Stimulated activated CD4-positive, alpha-beta T cell treated with anti-CD3 and anti-CD28 coated beads, Interleukin-15, amount 100 ng/mL, for 24 hours (primary cell): ENCODE data around the gene DISP3.

ENCODE experiments used
- DNase-seq: peaks from one replicate; pipeline ENCODE4 v3.0.0-alpha.2; 2020

DISP3 gene

DNA sequence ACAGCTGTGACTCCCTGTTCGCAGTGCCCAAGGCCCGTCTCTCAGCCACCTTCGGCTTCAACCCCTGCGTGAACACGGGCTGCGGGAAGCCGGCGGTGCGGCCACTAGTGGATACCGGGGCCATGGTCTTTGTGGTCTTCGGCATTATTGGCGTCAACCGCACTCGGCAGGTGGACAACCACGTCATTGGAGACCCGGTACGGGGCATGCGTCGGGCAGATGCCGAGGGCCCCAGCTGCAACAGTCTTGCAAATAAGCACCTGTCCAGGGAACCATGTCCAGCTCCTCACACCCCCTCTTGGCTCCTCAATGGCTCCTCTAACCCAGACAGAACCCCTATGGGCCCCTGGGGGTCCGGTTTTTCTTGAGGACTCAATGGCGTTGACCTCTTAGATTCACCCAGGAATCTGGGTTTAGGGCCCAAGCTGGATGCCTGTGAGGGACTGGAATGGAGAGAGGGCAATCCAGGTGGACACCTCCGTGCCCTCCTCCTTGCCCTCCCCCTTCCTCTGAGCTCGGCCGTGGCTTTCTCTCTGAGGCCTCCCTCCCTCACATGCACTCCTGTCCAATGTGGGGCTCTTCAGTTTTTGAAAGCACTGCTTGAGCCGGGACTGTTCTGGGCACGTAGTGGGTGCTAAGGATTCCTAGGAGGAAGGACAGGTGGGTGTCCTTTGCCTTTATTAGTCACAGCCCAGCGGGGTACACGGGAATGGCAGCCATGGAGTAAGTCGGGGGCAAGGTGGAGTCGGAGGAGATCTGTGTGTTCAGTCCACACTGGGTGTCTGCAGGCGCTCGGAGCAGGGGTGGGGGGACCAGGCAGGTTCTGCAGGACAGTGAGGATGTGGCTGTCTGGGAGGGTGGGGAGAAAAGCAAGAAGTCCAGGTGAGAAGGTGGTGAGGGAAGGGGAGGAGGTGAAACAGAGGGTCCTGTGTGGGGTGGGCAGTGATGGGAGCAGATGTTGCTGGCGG, 51.1 kb downstream of the DISP3 start:
- no peak for DNase-seq

DNA sequence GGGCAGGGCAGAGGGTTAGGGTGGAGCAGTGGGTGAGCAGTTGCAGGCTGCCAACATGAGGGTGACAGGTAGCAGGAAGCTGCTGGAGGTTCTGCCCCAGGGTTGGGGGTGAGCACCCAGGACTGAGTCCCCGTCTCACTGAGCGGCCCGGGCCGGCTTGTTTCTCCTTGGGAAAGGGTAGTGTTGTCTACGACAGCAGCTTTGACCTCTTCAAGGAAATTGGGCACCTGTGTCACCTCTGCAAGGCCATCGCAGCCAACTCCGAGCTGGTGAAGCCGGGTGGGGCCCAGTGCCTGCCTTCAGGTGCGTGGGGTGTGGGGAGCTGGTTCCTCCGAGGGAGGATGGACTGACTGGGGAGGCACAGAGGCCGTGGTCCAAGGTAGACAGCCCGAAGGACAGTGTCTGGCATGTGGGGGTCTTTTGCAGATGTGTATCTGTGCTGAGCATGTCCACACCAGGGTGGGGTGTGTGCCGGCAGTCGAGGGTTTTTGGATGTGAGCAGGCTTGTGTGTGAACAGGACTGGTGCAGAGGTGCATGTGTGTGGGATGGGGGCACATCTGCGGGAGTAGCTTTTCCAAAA, 51.9 kb downstream of the DISP3 start:
- DNase-seq, result no peak

DNA sequence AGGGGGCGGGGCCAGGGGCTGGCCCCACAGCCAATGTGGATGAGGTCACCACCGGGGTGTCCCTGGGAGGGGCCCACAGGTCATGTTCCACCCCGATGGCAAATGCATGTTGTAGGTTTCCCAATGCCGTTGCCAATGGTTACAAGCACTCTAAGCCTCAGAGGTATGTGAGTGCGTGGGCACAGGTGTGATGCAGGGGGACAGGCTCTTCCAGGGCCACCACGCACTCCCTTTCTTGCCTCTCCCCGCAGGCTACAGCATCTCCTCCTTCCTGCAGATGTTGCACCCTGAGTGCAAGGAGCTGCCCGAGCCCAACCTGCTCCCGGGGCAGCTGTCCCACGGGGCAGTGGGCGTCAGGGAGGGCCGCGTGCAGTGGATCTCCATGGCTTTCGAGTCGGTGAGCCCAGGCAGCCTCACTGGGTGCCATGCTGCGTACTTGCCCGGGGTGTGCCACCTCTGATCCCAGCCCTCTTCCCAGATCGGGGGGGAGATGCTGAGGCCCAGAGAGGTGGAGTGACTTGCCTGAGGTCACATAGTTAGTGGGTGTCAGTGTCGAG, 52.4 kb downstream of the DISP3 start:
- DNase-seq, result no peak

DNA sequence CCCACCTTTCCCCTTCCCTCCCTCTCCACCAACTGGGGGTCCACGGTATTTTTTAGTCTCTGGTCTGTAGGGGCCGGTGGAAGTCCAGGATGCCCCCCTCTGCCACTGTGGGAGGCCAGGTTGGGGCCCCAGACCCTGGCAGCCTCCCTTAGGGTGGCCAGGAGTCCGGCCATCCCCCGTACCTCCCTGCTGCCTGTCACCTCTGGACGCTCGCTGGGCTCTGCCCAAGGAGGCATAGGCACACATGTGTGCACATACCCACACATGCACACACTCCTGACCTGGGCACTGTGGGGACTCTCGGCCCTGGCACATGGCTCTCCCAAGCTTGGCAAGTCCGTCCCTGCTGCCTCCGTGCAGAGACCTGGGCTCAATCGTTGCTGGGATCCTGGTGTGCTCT, 53.0 kb downstream of the DISP3 start:
- DNase-seq, result no peak

DNA sequence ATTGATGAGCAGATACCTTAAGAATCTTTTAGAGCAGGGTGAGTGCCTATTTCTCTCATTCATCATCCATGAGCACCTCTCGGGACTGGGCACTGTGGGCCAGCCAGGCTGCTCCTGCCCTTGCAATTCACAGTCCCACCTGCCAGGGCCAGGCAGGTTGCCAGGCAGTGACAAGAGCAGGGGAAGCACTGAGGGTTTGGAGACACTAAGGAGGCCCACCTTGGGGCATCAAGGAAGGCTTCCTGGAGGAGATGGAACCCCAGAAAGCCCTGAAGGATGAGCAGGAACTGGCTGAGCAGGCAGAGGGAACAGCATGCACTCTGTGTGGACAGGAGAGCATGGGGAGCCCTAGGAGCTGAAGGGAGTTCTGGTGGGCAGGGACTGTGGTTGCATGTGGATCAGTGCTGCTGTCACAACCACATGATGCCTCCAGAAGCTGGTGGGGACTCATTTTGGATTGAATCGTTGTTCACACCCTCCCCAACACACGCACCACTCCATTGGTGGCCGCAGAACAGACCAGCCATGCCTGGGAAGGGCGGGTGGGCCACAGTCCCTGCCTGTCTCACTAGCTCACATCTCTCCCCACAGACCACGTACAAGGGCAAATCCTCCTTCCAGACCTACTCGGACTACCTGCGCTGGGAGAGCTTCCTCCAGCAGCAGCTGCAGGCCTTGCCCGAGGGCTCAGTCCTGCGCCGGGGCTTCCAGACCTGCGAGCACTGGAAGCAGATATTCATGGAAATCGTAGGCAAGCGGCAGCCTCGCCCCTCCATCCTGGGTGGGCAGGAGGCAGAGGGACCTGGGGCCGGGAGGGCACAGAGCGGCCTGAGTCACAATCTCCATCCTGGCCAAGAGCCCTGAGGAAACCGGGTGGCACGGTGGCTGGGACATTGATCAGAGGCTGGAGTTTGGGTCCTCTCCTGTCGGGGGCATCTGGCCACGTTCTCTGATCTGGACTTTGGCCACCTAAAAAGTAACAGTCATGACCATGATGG, 55.1 kb downstream of the DISP3 start:
- no peak for DNase-seq

DNA sequence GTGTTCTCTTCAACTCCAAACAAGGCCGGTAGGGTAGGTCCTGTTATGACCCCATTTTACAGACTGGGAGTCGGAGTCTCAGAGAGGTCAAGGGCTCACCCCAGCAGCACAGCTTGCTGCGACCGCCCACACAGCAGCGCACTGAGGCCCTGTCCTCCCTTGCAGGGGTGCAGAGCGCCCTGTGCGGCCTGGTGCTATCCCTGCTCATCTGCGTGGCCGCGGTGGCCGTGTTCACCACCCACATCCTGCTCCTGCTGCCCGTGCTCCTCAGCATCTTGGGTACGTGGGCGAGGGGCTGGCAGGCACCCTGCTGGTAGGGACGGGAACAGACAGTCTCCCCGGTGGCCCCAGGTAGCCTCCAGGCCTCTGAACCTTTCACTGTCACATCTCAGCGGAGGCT, 55.9 kb downstream of the DISP3 start:
- DNase-seq, result no peak

DNA sequence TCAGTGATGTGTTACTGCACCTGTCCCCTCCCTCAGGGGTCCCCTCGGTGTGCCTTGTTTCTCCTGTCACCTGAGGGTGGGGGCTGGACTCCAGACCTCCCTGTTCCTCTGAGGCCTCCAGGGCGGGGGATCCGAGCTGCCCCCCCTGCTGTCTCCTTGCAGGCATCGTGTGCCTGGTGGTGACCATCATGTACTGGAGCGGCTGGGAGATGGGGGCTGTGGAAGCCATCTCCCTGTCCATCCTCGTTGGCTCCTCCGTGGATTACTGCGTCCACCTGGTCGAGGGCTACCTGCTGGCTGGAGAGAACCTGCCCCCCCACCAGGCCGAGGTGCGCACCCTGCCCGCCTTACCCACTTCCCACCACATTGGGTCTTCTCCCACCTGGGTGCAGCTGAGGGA, 56.4 kb downstream of the DISP3 start:
- no peak for DNase-seq

DNA sequence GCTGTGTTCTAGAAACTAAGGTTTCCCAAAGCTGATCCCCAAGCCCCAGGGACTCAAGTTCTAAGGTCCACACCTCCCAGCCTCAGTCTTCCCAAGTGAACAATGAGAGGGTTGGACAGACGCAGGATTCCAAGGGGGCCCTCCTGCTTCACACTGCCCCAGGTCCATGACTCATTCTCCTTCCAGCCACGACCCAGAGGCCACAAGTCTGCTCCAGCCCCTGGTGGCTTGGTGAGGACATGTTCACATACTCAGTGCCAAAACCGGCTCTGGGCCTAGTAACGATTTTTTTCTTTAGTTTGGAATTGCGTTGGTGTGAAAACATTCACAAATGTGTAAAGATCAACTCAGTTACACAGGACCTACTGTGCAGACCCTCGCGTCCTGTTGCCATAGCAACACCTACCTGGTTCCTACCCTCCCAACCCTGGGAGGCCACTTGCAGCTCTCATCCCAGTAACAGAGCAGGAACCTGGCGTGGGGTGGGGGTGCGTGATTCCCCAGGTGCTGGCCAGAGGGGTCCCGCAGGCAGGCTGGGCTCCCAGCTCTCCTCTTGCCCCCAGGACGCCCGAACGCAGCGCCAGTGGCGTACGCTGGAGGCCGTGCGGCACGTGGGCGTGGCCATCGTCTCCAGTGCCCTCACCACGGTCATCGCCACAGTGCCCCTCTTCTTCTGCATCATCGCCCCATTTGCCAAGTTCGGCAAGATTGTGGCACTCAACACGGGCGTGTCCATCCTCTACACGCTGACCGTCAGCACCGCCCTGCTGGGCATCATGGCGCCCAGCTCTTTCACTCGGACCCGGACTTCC, 57.0 kb downstream of the DISP3 start:
- DNase-seq, result no peak

DNA sequence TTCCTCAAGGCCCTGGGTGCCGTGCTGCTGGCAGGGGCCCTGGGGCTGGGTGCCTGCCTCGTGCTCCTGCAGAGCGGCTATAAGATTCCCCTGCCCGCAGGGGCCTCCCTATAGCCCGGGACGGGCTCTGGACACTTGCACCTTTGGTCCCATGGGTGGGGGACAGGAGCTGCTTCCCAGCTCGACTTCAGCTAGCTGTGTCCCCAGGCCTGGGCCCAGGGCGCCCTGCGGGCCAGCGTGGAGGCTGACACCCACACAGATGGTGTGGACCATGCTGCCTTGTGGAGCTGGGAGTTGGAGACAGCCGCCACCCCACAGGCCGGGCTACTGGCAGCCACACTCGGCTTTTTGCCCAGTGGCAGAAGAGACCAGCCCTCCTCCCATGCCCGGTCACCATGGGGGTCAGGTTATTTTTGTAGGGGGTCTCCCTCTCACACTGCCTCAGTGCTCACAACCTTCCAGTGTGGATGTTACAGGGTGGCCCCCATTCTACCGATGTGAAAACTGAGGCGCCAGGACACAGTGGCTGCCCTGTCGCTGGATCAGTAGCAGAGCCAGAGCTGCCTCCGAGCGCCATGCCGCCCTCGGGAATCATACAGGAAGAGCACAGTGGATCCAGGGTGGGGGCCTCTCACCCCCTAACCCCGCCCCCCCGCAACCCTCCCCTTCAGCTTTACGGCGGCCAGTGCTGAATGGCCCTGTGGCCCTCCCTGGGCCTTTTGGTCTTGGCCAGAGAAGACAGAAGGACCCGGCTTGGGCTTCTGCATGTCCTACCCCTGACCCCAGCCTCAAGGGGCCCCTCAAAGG, 57.8 kb downstream of the DISP3 start:
- DNase-seq, result no peak

DNA sequence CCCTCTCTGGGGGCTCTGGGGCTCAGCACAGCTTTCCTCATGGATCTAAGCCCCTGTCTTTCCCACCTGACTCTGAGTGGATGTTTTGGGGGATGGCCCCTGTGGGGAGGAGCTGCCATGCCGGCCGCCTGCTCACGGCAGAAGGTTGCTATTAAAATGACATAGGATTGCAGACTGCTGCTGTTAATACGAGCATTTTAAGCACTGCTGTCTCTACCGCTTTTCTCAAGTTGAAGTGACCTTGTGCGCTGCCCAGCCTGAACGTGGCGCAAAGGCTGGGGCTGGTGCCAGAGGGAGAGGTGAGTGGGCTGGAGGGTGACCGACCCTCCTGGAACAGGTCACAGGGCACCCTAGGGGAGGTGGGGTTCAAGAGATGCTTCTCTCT, 58.4 kb downstream of the DISP3 start:
- DNase-seq, result no peak

DNA sequence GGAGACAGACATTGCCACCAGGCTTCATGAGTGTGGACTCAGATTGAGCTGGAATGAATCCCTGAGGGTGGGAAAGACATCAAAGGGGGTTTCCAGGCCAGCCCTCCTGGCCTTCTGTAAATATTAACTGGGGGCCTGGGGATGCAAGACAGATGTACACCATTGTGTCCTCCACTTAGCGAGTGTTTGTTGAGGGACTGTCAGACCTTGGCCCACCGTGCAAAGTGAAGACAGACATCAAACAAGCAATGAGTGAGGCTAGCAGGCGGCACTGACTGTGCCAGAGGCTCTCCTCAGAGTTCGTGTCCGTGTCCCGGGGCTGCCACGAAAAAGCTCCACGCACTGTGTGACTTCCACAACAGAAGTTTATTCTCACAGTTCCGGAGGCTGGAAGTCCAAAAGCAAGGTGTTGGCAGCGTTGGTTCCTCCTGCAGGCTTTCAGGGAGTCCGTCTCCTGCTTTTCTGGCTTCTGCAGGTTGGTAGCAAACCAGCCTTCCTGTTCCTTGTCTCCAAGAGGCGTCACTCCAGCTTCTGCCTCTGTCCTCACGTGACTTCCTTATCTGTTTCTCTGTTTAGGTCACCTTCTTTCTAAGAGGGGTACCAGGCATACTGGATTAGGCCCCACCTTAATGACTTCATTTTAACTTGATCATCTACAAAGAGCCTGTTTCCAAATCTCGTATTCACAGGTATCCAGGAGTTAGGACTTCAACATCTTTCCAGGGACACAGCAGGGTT, 59.1 kb downstream of the DISP3 start:
- no peak for DNase-seq

DNA sequence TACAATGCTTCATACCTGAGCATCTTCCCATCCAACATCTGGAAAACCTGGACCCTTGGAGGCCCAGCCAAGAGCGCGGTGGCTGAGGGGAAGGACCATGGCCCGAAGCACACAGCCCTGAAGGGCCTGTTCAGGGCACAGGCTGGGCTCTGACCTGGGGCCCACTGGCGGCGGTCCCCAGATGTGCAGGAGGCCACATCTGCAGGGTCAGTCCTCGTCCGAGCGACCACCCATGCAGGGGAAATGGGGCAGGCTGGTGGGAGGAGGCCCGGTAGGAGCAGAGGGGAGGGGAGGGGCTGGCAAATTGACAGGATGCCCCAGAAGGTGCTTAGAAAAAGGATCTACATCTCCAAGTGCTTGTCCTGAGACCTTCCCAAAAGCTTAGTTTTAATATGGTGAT, 59.9 kb downstream of the DISP3 start:
- no peak for DNase-seq

DNA sequence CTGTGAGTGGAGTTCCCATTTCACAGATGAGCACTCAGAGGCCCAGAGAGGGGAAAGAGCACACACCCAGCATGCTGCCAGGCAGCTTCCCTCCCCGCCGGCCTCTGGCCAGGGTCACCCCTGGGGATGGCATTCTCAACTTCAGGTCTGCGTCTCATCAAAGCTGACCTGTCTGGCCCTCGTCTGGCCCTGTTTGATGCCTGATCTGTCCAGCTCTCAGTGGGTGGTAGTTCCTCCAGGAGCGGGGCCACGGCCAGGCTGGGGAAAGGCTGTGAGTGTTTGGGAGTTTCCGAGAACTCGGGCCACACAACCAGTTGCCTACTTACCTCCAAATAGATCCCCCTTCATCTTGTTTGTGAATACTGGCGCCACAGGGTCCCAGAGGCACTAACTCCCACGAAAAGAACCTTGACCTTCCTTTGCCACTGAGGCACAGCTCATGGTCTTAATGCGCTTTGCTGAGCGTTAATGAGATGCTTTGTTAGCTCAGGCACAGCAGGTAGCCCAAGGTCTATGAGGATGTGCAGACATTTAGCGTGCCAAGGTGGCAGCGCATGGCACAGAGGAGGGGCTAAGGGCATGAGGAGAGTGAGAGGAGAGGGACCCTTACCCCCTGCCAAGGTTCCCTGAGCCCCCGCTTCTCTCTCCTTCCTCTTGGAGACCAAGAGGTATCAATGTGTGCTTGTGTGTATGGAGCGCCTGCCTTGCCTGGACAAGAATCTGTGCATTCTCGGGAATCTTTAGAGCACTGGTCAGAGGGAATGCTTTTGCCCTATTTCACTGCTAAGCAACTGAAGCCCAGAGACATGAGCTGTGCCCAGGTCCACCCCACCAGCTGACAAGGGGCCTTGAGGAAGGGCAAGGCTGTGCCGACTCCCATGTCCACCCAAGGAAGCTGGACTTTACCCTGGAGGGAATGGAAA, 61.2 kb downstream of the DISP3 start:
- DNase-seq, result no peak

DNA sequence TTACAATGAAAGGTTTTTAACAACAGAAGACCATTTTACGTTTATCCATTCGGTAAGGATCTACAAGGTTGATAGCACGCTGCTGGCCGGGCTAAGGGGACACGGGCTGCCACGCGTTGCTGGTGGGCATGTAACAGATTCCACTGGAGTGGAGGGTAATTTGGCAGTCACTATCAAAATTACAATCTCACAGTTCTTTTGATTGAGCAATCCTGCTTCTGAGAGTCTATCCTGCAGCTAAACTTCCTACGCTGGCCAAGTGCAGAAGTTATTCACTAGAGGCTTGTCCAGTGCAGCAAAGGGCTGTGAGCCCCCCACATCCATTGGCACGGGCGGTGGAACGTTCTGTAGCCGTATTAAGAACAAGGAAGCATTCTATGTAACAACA, 61.8 kb downstream of the DISP3 start:
- DNase-seq, result no peak

DNA sequence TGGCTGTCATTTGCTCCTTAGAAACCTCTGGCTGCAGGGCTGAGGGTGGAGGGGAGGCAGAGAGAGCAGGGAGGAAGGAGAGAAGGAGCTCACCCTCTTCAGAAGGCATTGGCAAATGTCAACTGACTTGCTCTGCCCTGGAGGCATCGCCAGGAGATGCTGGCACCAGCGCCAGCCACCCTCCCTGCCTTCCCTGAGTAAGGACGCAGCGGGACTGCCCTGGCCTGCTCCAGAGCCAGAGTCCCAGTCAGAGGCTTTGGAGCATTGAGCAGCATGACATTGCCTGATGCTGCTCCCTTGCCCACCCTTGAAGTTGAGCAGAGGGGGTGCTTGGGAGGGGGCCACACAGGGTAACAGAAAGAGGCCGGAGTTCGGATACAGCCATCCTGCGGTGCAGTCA, 62.3 kb downstream of the DISP3 start:
- DNase-seq, result no peak

DNA sequence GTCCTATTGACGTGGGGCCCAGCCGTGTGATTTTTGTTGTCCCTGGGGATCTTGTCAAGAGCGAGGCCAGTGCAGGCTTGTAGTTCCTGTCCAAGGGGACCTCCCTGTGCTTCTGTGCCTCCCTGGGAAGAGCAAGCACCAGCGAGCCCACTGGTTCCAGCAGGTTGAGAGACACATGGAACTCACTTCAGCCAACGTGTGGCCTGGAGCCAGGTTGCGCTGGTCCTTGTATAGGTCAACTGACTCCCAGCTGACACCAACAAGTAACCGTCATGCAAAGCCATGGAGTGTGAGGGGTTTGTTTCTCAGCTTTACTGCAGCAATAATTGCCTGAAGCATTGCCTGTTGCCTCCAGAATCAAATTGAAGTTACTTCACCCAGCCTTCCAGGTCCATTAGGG, 63.0 kb downstream of the DISP3 start:
- DNase-seq, result no peak

DNA sequence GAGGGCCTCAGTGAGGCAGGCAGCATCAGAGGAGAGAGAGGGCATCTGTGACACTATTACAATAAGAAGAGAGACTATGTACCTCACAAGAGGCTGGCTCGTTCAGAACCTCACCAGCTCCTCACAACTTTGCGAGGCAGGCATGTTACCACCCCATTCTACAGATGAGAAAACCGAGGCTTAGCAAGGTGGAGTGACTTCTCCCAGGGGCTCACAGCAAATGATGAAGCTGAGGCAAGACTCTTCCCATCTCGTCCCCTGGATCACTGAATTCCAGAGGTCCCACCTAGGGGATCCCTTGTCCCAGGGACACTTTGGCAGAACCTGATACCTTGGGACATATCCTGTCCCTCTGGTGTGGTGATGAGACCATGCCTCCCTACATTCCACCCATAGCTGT, 64.4 kb downstream of the DISP3 start:
- DNase-seq, result no peak

DNA sequence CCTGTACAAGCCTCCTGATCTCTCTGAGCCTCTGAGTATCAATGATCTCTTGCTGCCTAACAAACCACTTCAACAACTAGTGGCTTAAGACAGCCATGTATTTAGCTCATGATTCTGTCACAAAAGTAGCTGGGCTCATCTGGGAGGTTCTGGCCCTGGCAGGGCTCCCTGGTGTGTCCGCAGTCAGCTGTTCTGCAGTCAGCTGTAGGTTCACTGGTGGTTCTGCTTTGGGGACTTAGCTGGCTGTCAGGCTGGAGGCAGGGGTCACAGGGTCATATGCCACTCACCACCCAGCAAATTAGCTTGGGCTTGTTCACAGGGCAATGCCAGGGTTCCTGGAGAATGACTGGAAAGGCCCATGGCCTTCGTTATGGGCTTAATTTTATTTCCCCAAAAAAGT, 64.8 kb downstream of the DISP3 start:
- DNase-seq, result no peak

DNA sequence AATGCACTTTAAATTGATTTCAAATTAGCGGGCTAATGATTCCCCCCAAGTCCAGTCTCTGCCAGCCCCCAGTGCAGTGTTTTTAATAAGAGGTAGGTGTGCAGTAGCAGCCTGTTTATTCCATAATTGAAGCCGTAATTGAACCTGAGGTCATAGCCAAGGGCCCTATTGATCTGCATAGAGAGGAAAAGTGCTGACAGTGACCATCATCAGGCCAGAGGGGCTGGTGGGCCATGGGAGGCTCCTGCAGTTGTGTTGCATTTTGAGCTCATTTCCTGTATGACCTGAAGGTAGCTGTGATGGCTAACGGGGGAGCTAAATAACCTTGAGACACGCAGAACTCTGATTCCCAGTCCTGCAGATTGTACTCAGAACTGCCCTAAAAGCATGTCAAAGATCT, 67.5 kb downstream of the DISP3 start:
- DNase-seq, result no peak
